H9 (cell line): ENCODE results near the gene SAMD7. TPM values are rescaled to one million over a fixed set of nuclear protein-coding genes. Genes with fewer than 3 reads are reported as not detected.

Experiments
- DNase-seq: peaks from one replicate; pipeline ENCODE4 v3.0.0-alpha.2; 2017
- H2AFZ ChIP-seq: one replicate; pipeline ENCODE4 v1.6.1; 2013; ENCODE audit warnings: mild to moderate bottlenecking, low read length, control low read depth, moderate library complexity
- H2AK5ac ChIP-seq: 2 replicates; pipeline ENCODE4 v1.6.1; 2013; ENCODE audit warnings: low read length, control low read depth, mixed read lengths; ENCODE audit not compliant: insufficient read length
- H2BK120ac ChIP-seq: one replicate; pipeline ENCODE4 v1.6.1; 2013; ENCODE audit warnings: low read depth, mild to moderate bottlenecking, low read length, control low read depth, inconsistent platforms; ENCODE audit not compliant: poor library complexity, severe bottlenecking
- H2BK12ac ChIP-seq: 2 replicates; pipeline ENCODE4 v1.6.1; 2013; ENCODE audit warnings: low read length, control low read depth, mixed read lengths, low read depth; ENCODE audit not compliant: insufficient read length
- H2BK15ac ChIP-seq: 2 replicates; pipeline ENCODE4 v1.6.1; 2013; ENCODE audit warnings: low read depth, low read length, control low read depth
- H2BK20ac ChIP-seq: one replicate; pipeline ENCODE4 v1.6.1; 2013; ENCODE audit warnings: low read depth, mild to moderate bottlenecking, low read length, control low read depth, inconsistent platforms; ENCODE audit not compliant: poor library complexity, severe bottlenecking
- H2BK5ac ChIP-seq: 2 replicates; pipeline ENCODE4 v1.6.1; 2013; ENCODE audit warnings: low read length, control low read depth, mixed read lengths; ENCODE audit not compliant: insufficient read length
- H3K14ac ChIP-seq: 2 replicates; pipeline ENCODE4 v1.6.1; 2013; ENCODE audit warnings: low read length, control low read depth; ENCODE audit not compliant: insufficient read depth
- H3K18ac ChIP-seq: 2 replicates; pipeline ENCODE4 v1.6.1; 2013; ENCODE audit warnings: low read depth, mild to moderate bottlenecking, mixed read lengths, low read length, control low read depth; ENCODE audit not compliant: insufficient read length
- H3K23ac ChIP-seq: 2 replicates; pipeline ENCODE4 v1.6.1; 2013; ENCODE audit warnings: low read length, control low read depth, mixed read lengths, low read depth; ENCODE audit not compliant: insufficient read length
- H3K23me2 ChIP-seq: 2 replicates; pipeline ENCODE4 v1.6.1; 2013; ENCODE audit warnings: low read depth, mild to moderate bottlenecking, mixed read lengths, low read length, control low read depth; ENCODE audit not compliant: insufficient read length, poor library complexity, severe bottlenecking
- H3K27ac ChIP-seq: 2 replicates; pipeline ENCODE4 v1.5.1; 2013; ENCODE audit warnings: low read length, control low read depth, mixed read lengths, low read depth; ENCODE audit not compliant: insufficient read length
- H3K27me3 ChIP-seq: 2 replicates; pipeline ENCODE4 v1.6.1; 2013; ENCODE audit warnings: low read length, control low read depth, inconsistent platforms; ENCODE audit not compliant: insufficient read depth
- H3K4ac ChIP-seq: 2 replicates; pipeline ENCODE4 v1.6.1; 2013; ENCODE audit warnings: low read depth, mild to moderate bottlenecking, control low read depth, inconsistent platforms, low read length, moderate library complexity
- H3K4me1 ChIP-seq: 2 replicates; pipeline ENCODE4 v1.6.1; 2013; ENCODE audit warnings: low read length, control low read depth, inconsistent platforms; ENCODE audit not compliant: insufficient read depth
- H3K4me2 ChIP-seq: 2 replicates; pipeline ENCODE4 v1.6.1; 2013; ENCODE audit warnings: low read length, control low read depth, mixed read lengths; ENCODE audit not compliant: insufficient read length, insufficient read depth
- H3K56ac ChIP-seq: 2 replicates; pipeline ENCODE4 v1.6.1; 2013; ENCODE audit warnings: low read depth, mild to moderate bottlenecking, mixed read lengths, low read length, control low read depth; ENCODE audit not compliant: insufficient read length
- H3K79me1 ChIP-seq: 2 replicates; pipeline ENCODE4 v1.6.1; 2013; ENCODE audit warnings: low read depth, mild to moderate bottlenecking, moderate library complexity, low read length, control low read depth, inconsistent platforms; ENCODE audit not compliant: insufficient read depth, poor library complexity, severe bottlenecking
- H3K79me2 ChIP-seq: 2 replicates; pipeline ENCODE4 v1.6.1; 2013; ENCODE audit warnings: low read length, control low read depth, inconsistent platforms; ENCODE audit not compliant: insufficient read depth
- H3K9ac ChIP-seq: 2 replicates; pipeline ENCODE4 v1.6.1; 2013; ENCODE audit warnings: low read length, control low read depth, mixed read lengths; ENCODE audit not compliant: insufficient read length; ENCODE audit errors: extremely low read depth
- H3K9me3 ChIP-seq: one replicate; pipeline ENCODE4 v1.6.1; 2013; ENCODE audit warnings: low read depth, low read length, inconsistent platforms; ENCODE audit not compliant: control insufficient read depth
- H3T11ph ChIP-seq: one replicate; pipeline ENCODE4 v1.6.1; 2013; ENCODE audit warnings: mild to moderate bottlenecking, low read length, control low read depth, inconsistent platforms
- H4K20me1 ChIP-seq: one replicate; pipeline ENCODE4 v1.6.1; 2013; ENCODE audit not compliant: control insufficient read depth, insufficient read length, insufficient read depth
- H4K5ac ChIP-seq: 2 replicates; pipeline ENCODE4 v1.6.1; 2013; ENCODE audit warnings: low read depth, mild to moderate bottlenecking, mixed read lengths, low read length, control low read depth; ENCODE audit not compliant: insufficient read length
- H4K8ac ChIP-seq: replicated peaks from 2 replicates; pipeline ENCODE4 v1.6.1; 2013; ENCODE audit warnings: low read length, control low read depth, mixed read lengths, low read depth; ENCODE audit not compliant: insufficient read length
- H4K91ac ChIP-seq: 2 replicates; pipeline ENCODE4 v1.6.1; 2013; ENCODE audit warnings: low read depth, mild to moderate bottlenecking, moderate library complexity, mixed read lengths, low read length, control low read depth; ENCODE audit not compliant: insufficient read length
- H3K27ac Mint-ChIP-seq, 3 experiments: 2 replicates in 2 of 3; 3 replicates in 1 of 3; pipeline ENCODE4 v1.8.0; 2020 to 2021; ENCODE audit warnings: mixed read lengths in 3 of 3, mild to moderate bottlenecking in 1 of 3, moderate library complexity in 1 of 3
- H3K27me3 Mint-ChIP-seq: 2 replicates; pipeline ENCODE4 v1.8.0; 2021; ENCODE audit warnings: low read depth, mild to moderate bottlenecking, moderate library complexity, mixed read lengths
- H3K36me3 Mint-ChIP-seq, 3 experiments: 2 replicates in 2 of 3; 3 replicates in 1 of 3; pipeline ENCODE4 v1.8.0; 2020 to 2021; ENCODE audit warnings: low read depth in 3 of 3, mixed read lengths in 3 of 3; ENCODE audit not compliant: insufficient read depth in 1 of 3
- H3K4me1 Mint-ChIP-seq, 2 experiments: 2 replicates each; pipeline ENCODE4 v1.8.0; 2020; ENCODE audit warnings: mixed read lengths in 2 of 2
- H3K4me3 Mint-ChIP-seq, 2 experiments: 2 replicates in 1 of 2; 3 replicates in 1 of 2; pipeline ENCODE4 v1.8.0; 2020 to 2021; ENCODE audit warnings: mild to moderate bottlenecking in 2 of 2, mixed read lengths in 2 of 2, moderate library complexity in 1 of 2
- H3K9me3 Mint-ChIP-seq, 2 experiments: 2 replicates in 1 of 2; 3 replicates in 1 of 2; pipeline ENCODE4 v1.8.0; 2020; ENCODE audit warnings: mild to moderate bottlenecking in 2 of 2, mixed read lengths in 2 of 2, moderate library complexity in 1 of 2
- CTCF ChIP-seq: fragments of 200-600 bp; sonication (generic); conservative IDR thresholded peaks from 3 replicates; pipeline ENCODE4 v1.8.0; 2021; ENCODE audit warnings: antibody characterized with exemption, mild to moderate bottlenecking
- WGBS: extraction: QIAGEN DNeasy Blood & Tissue Kit; methylation state at CpG from one replicate; pipeline ENCODE4 v1.1.7; 2013; ENCODE audit warnings: missing lambda C conversion rate, low lambda C conversion rate, mixed read lengths; ENCODE audit not compliant: insufficient read length; ENCODE audit errors: extremely low coverage; 5-methylcytosine and 5-hydroxymethylcytosine counted together
- total RNA-seq: library from RNA; stranded (reverse); gene quantifications from 2 replicates; pipeline ENCODE4 v1.2.1, GENCODE V29; 2021

The SAMD7 gene
- total RNA-seq, 1 experiment from 2014 or later: not detected

- no peak overlapping the region for H2BK5ac ChIP-seq
- H3K9ac ChIP-seq: no peak overlapping the region
- no peaks in the 10 kb centered on the region for H3K79me2 ChIP-seq
- H3K27ac Mint-ChIP-seq: no peak overlapping the region
- no peaks in the 10 kb centered on the region for H3K79me1 ChIP-seq
- no peak overlapping the region for H3K27ac ChIP-seq
- H3K36me3 Mint-ChIP-seq: peaks cover 0 to 4% (median 0%) of the 10 kb centered on the region in 3 experiments; a peak in 1 of 7 replicates
- peaks cover 0 to 3% of the 10 kb centered on the region in 2 experiments; a peak in 3 of 5 replicates for H3K9me3 Mint-ChIP-seq
- H2BK20ac ChIP-seq: no peak overlapping the region
- H3T11ph ChIP-seq: no peak overlapping the region
- H3K4me2 ChIP-seq: no peak overlapping the region
- no peaks in the 10 kb centered on the region for H3K9me3 ChIP-seq
- H2BK15ac ChIP-seq: no peak overlapping the region
- no peak overlapping the region for H2BK120ac ChIP-seq
- no peak overlapping the region for H4K91ac ChIP-seq
- no peak overlapping the region for H3K14ac ChIP-seq
- H3K4ac ChIP-seq: no peak overlapping the region
- no peak overlapping the region for H3K56ac ChIP-seq
- H4K20me1 ChIP-seq: no peaks in the 10 kb centered on the region
- H2BK12ac ChIP-seq: no peak overlapping the region
- no peak overlapping the region for H3K4me3 Mint-ChIP-seq
- no peak overlapping the region for H4K5ac ChIP-seq
- H4K8ac ChIP-seq: no peak overlapping the region
- H3K27me3 ChIP-seq: no peaks in the 10 kb centered on the region
- no peak overlapping the region for H3K23ac ChIP-seq
- DNase-seq: no peak
- WGBS: no CpG with 5 or more reads among the region's 2 CpGs
- no peaks in the 10 kb centered on the region for H3K27me3 Mint-ChIP-seq
- no peak overlapping the region for H2AK5ac ChIP-seq
- H2AFZ ChIP-seq: no peak overlapping the region
- no peak overlapping the region for H3K18ac ChIP-seq
- no peak for TF ChIP-seq CTCF
- H3K4me1 ChIP-seq: no peaks in the 10 kb centered on the region; the same call in 1 of the 2 replicates
- no peaks in the 10 kb centered on the region for H3K23me2 ChIP-seq
- peaks cover 9 to 10% of the 10 kb centered on the region in 2 experiments for H3K4me1 Mint-ChIP-seq
Observed at GRCh38 chr3:169871129-169871886, 40.1 kb upstream of the SAMD7 start.
